Endothelial cell of umbilical vein (primary cell): Measurements from ENCODE around the gene NOP9. TPM values are rescaled to one million over a fixed set of nuclear protein-coding genes. Genes with fewer than 3 reads are reported as not detected.

Experiments used
- BruUV-seq: library from RNA; stranded (reverse); fragments of 400-500 nt; replicated peaks from 2 replicates; lab custom pipeline; 2021; lab: Mats Ljungman, UMichigan
- CTCF ChIA-PET: fragments of 300-600, 350-600 bp; sonication (Branson Sonifier 250); formaldehyde crosslinking; loops from one replicate; lab custom pipeline; 2021; ENCODE audit warnings: antibody characterized with exemption, inconsistent platforms; lab: Charles Lee
- POLR2A ChIA-PET: fragments of 300-600, 350-600 bp; sonication (Branson Sonifier 250); formaldehyde crosslinking; loops from one replicate; lab custom pipeline; 2021; ENCODE audit warnings: antibody characterized with exemption, inconsistent platforms; lab: Charles Lee
- DNase-seq: peaks from one replicate; pipeline ENCODE4 v3.0.0-alpha.2; 2011; ENCODE audit warnings: low read depth, low spot score
- FAIRE-seq: peaks from 2 replicates; lab custom pipeline; 2011; peaks lifted over from hg19 to GRCh38; lab: Jason Lieb, UNC
- H2AFZ ChIP-seq: 2 replicates; pipeline ENCODE4 v1.6.0; 2012; ENCODE audit warnings: low read depth, low read length, control low read depth, inconsistent platforms
- H3K27ac ChIP-seq: 2 replicates; pipeline ENCODE4 v1.5.1; 2011; ENCODE audit warnings: low read depth, mild to moderate bottlenecking, control low read depth, low read length, moderate library complexity; ENCODE audit not compliant: insufficient read depth
- H3K27me3 ChIP-seq, 2 experiments: 2 replicates each; pipeline versions ENCODE4 v1.6.0 to v1.6.1; 2011; ENCODE audit warnings: low read length in 2 of 2, mixed read lengths in 1 of 2; ENCODE audit not compliant: control insufficient read depth in 2 of 2, insufficient read depth in 2 of 2
- H3K36me3 ChIP-seq, 2 experiments: 2 replicates in 1 of 2; 3 replicates in 1 of 2; pipeline ENCODE4 v1.5.1; 2011; ENCODE audit warnings: low read length in 2 of 2, mild to moderate bottlenecking in 1 of 2, moderate library complexity in 1 of 2; ENCODE audit not compliant: control insufficient read depth in 2 of 2, insufficient read depth in 2 of 2; ENCODE audit errors: extremely low read depth in 1 of 2
- H3K4me1 ChIP-seq: 3 replicates; pipeline ENCODE4 v1.5.1; 2011; ENCODE audit warnings: mild to moderate bottlenecking, low read length; ENCODE audit not compliant: control insufficient read depth, insufficient read depth; ENCODE audit errors: extremely low read depth
- H3K4me2 ChIP-seq: 2 replicates; pipeline ENCODE4 v1.6.1; 2011; ENCODE audit warnings: low read length, control low read depth, mixed read lengths; ENCODE audit not compliant: insufficient read depth
- H3K4me3 ChIP-seq, 3 experiments: fragments of 200-600 bp in 1 of 3; sonication (generic), shearing (Covaris generic) in 1 of 3; replicated peaks in 1 of 3; 2 replicates each; pipeline ENCODE4 v1.5.1; 2011 to 2016; ENCODE audit warnings: control low read depth in 3 of 3, low read length in 3 of 3, mild to moderate bottlenecking in 2 of 3, inconsistent platforms in 1 of 3, low read depth in 1 of 3, moderate library complexity in 1 of 3; ENCODE audit not compliant: insufficient read depth in 1 of 3
- H3K79me2 ChIP-seq: 2 replicates; pipeline ENCODE4 v1.6.0; 2012; ENCODE audit warnings: low read length, inconsistent platforms; ENCODE audit not compliant: control insufficient read depth, insufficient read depth
- H3K9ac ChIP-seq: replicated peaks from 2 replicates; pipeline ENCODE3; 2011; ENCODE audit warnings: low read length, control low read depth; ENCODE audit not compliant: insufficient read depth; ENCODE audit errors: extremely low read depth
- H3K9me1 ChIP-seq: replicated peaks from 3 replicates; pipeline ENCODE4 v1.6.0; 2011; ENCODE audit warnings: mild to moderate bottlenecking, low read length; ENCODE audit not compliant: control insufficient read depth, insufficient read depth; ENCODE audit errors: extremely low read depth
- H3K9me3 ChIP-seq: replicated peaks from 2 replicates; pipeline ENCODE4 v1.5.1; 2012; ENCODE audit warnings: low read length, inconsistent platforms; ENCODE audit not compliant: control insufficient read depth, insufficient read depth
- H4K20me1 ChIP-seq: replicated peaks from 2 replicates; pipeline ENCODE3; 2011; ENCODE audit warnings: mild to moderate bottlenecking, low read length; ENCODE audit not compliant: control insufficient read depth, insufficient read depth; ENCODE audit errors: extremely low read depth
- CTCF ChIP-seq, 2 donors: IDR thresholded peaks; 1 replicate in 1 of 2; 2 replicates in 1 of 2; pipeline ENCODE4 v1.5.1; 2011; ENCODE audit warnings: low read length in 2 of 2, mild to moderate bottlenecking in 2 of 2, moderate library complexity in 2 of 2, control low read depth in 1 of 2, inconsistent platforms in 1 of 2, low read depth in 1 of 2; ENCODE audit not compliant: insufficient read depth in 1 of 2; ENCODE audit errors: extremely low read depth in 1 of 2
- EZH2 ChIP-seq: IDR thresholded peaks from 2 replicates; pipeline ENCODE4 v1.6.1; 2012; ENCODE audit warnings: borderline replicate concordance, low read depth, mild to moderate bottlenecking, moderate library complexity, low read length, inconsistent platforms; ENCODE audit not compliant: severe bottlenecking
- FOS ChIP-seq: IDR thresholded peaks from 2 replicates; pipeline ENCODE4 v1.6.1; 2011; ENCODE audit warnings: mild to moderate bottlenecking, low read length, moderate library complexity, borderline replicate concordance; ENCODE audit not compliant: insufficient read depth
- GATA2 ChIP-seq: IDR thresholded peaks from 2 replicates; pipeline ENCODE4 v1.7.0; 2011; ENCODE audit warnings: low read depth, mild to moderate bottlenecking, moderate library complexity, mixed read lengths, low read length; ENCODE audit not compliant: insufficient read length, insufficient read depth
- JUN ChIP-seq: IDR thresholded peaks from 2 replicates; pipeline ENCODE4 v1.6.1; 2011; ENCODE audit warnings: borderline replicate concordance, low read depth; ENCODE audit not compliant: insufficient read length, insufficient read depth
- MAX ChIP-seq: IDR thresholded peaks from 2 replicates; pipeline ENCODE4 v1.6.1; 2011; ENCODE audit not compliant: insufficient read depth, insufficient read length
- MYC ChIP-seq: IDR thresholded peaks from one replicate; pipeline ENCODE4 v1.6.1; 2011; ENCODE audit warnings: mild to moderate bottlenecking, low read depth, low read length
- POLR2A ChIP-seq: IDR thresholded peaks from 2 replicates; pipeline ENCODE4 v1.6.1; 2012; ENCODE audit warnings: low read depth, mild to moderate bottlenecking, control low read depth, low read length
- POLR2AphosphoS5 ChIP-seq: IDR thresholded peaks from 2 replicates; pipeline ENCODE4 v1.6.1; 2012; ENCODE audit warnings: low read depth, mild to moderate bottlenecking, control low read depth, low read length, moderate library complexity; ENCODE audit not compliant: insufficient read depth
- dilution Hi-C: fragments of 300-500 bp; cut with MboI; formaldehyde crosslinking; loops from one replicate; pipeline ENCODE4 v1.15.0; 2019; ENCODE audit warnings: low sequenced_read_pairs; ENCODE audit not compliant: extremely low pct_ligation_motif_present
- intact Hi-C: fragments of 100-400 bp; cut with micrococcal nuclease; formaldehyde crosslinking; loops from one replicate; pipeline ENCODE4 v1.10.0; 2022
- polyA plus RNA-seq, 4 experiments: library from polyadenylated mRNA; depleted of rRNA in 3 of 4; stranded (reverse) in 3 of 4; unstranded in 1 of 4; fragments of >200 nt; gene quantifications; 2 replicates each; pipeline versions ENCODE4 v1.2.1 to v1.2.3, GENCODE V29; 2011 to 2012; ENCODE audit warnings: missing spikeins in 1 of 4
- total RNA-seq: library from RNA; stranded (reverse); gene quantifications from 2 replicates; pipeline ENCODE4 v1.2.3, GENCODE V29; 2021

NOP9 gene
- total and polyA plus RNA-seq, 2 donors (not counting 3 experiments of a cell fraction or from before 2014, with no cell fraction given), result 16.2 to 31.0 TPM

GRCh38 chr14:24310265-24310645 is 10.6 kb downstream of the NOP9 start:
- FAIRE-seq (no peak), DNase-seq (no peak)
- H4K20me1 ChIP-seq, result no peaks in the 10 kb centered on the region
- no peak for TF ChIP-seq EZH2
- TF ChIP-seq MAX, result no peak
- TF ChIP-seq MYC, result no peak
- TF ChIP-seq JUN, result no peak
- no peak for TF ChIP-seq GATA2
- TF ChIP-seq CTCF (IDR thresholded peaks at IDR 0.05; ENCODE audit: extremely low read depth in 1 of 2, insufficient read depth in 1 of 2, low read depth in 1 of 2, low read length in 2 of 2), result no peak
- no peak for TF ChIP-seq POLR2A
- no peak for TF ChIP-seq FOS
- no peak for TF ChIP-seq POLR2AphosphoS5
- peaks cover 53% of the 10 kb centered on the region for H3K4me1 ChIP-seq
- no peak overlapping the region for H3K4me3 ChIP-seq
- H3K9me1 ChIP-seq, result no peaks in the 10 kb centered on the region
- H3K4me2 ChIP-seq, result peak overlapping the region; percentile 1
- no TSS peak for BruUV-seq
- intact Hi-C loops (no loop called here), dilution Hi-C loops (no loop called here)
- H3K9ac ChIP-seq, result peak overlapping the region; percentile 17
- H3K79me2 ChIP-seq, result no peaks in the 10 kb centered on the region
- H2AFZ ChIP-seq, result no peak overlapping the region
- peaks cover 0 to 15% of the 10 kb centered on the region in 2 experiments for H3K36me3 ChIP-seq
- no peaks in the 10 kb centered on the region for H3K27me3 ChIP-seq
- POLR2A ChIA-PET, result interaction anchor here (1.3 kb wide), 1 partner anchor 68 kb away, joined by 5 read pairs; the partner anchor contains the start of gene TINF2
- CTCF ChIA-PET, result interaction anchor here (1.1 to 7.4 kb wide), 12 partner anchors 11 to 196 kb away, joined by 3 to 122 read pairs (median 10); partner anchors contain the start of genes CHMP4A, DCAF11, DHRS1 and IRF9
- H3K27ac ChIP-seq, result peak overlapping the region; percentile 91
- no peaks in the 10 kb centered on the region for H3K9me3 ChIP-seq
